Hypothalamus (tissue), 51 donors: ENCODE measurements around the gene OR2F2.

Source experiments
- DNase-seq, 51 donors: peaks; one replicate each; lab custom pipeline; 2025; lab: John Stamatoyannopoulos, UW

OR2F2 gene

GRCh38 chr7:143913945-143914615, 21.0 kb upstream of the OR2F2 start:
- no peak for DNase-seq

GRCh38 chr7:143914938-143915652, 19.9 kb upstream of the OR2F2 start:
- no peak for DNase-seq

- no peak for DNase-seq
These were observed 10.2 kb upstream of the OR2F2 start for GRCh38 chr7:143924851-143925250.

- peak in 1 of 51 donors; percentile 21 for DNase-seq
These were observed 5.7 kb upstream of the OR2F2 start for GRCh38 chr7:143929224-143929920.

- no peak for DNase-seq
These were observed 3.3 kb upstream of the OR2F2 start for GRCh38 chr7:143931739-143932138.

- DNase-seq, result peak in 1 of 51 donors; percentile 29
These were observed 1.3 kb downstream of the OR2F2 start for GRCh38 chr7:143936087-143937009.

GRCh38 chr7:143938379-143939243, 3.6 kb downstream of the OR2F2 start:
- DNase-seq, result no peak

- no peak for DNase-seq
These were observed 10.4 kb downstream of the OR2F2 start for GRCh38 chr7:143945423-143945822.

- DNase-seq, result no peak
These were observed 12.1 kb downstream of the OR2F2 start for GRCh38 chr7:143947111-143947510.

- no peak for DNase-seq
These were observed 13.7 kb downstream of the OR2F2 start for GRCh38 chr7:143948733-143949132.

- no peak for DNase-seq
These were observed 18.4 kb downstream of the OR2F2 start for GRCh38 chr7:143953421-143953820.

- DNase-seq, result no peak
These were observed 19.1 kb downstream of the OR2F2 start for GRCh38 chr7:143954135-143954534.

- no peak for DNase-seq
These were observed 19.5 kb downstream of the OR2F2 start, which contains the start of gene OR2F1 for GRCh38 chr7:143954544-143954943. OR2F1 (plus strand) TSS chr7:143954844; CDS start chr7:143959971, 5,127 bp downstream.

GRCh38 chr7:143958781-143959180, 23.7 kb downstream of the OR2F2 start:
- DNase-seq, result no peak

- peak in 2 of 51 donors; percentile 5 to 7 for DNase-seq
These were observed 26.0 kb downstream of the OR2F2 start for GRCh38 chr7:143960813-143961610.

- no peak for DNase-seq
These were observed 30.2 kb downstream of the OR2F2 start for GRCh38 chr7:143965280-143965679.

GRCh38 chr7:143967398-143967797, 32.4 kb downstream of the OR2F2 start:
- no peak for DNase-seq

GRCh38 chr7:143973870-143974416, 38.9 kb downstream of the OR2F2 start:
- no peak for DNase-seq
